HG03064 (cell line): ENCODE data around the gene F13A1.

Source experiments
- ATAC-seq: cut with Tn5 transposase; IDR thresholded peaks from one replicate; pipeline ENCODE4 v1.9.1; 2021; ENCODE audit warnings: low read depth; ENCODE audit not compliant: unreplicated experiment

Gene F13A1

GRCh38 chr6:6248651-6249050, 71.8 kb downstream of the F13A1 start:
- ATAC-seq, result peak; percentile 69

GRCh38 chr6:6246544-6246943, 73.9 kb downstream of the F13A1 start:
- no peak for ATAC-seq

- ATAC-seq, result no peak
These were observed 75.8 kb downstream of the F13A1 start for GRCh38 chr6:6244624-6245023.

- ATAC-seq, result no peak
These were observed 76.6 kb downstream of the F13A1 start for GRCh38 chr6:6243846-6244245.

- ATAC-seq, result no peak
These were observed 80.6 kb downstream of the F13A1 start for GRCh38 chr6:6239598-6240581.

GRCh38 chr6:6236730-6237469, 83.6 kb downstream of the F13A1 start:
- ATAC-seq, result no peak

GRCh38 chr6:6235786-6236185, 84.7 kb downstream of the F13A1 start:
- no peak for ATAC-seq

GRCh38 chr6:6234963-6235362, 85.5 kb downstream of the F13A1 start:
- no peak for ATAC-seq

- ATAC-seq, result no peak
These were observed 90.2 kb downstream of the F13A1 start for GRCh38 chr6:6230286-6230685.

- no peak for ATAC-seq
These were observed 92.6 kb downstream of the F13A1 start for GRCh38 chr6:6227896-6228295.

- no peak for ATAC-seq
These were observed 94.5 kb downstream of the F13A1 start for GRCh38 chr6:6225885-6226529.

- no peak for ATAC-seq
These were observed 95.5 kb downstream of the F13A1 start for GRCh38 chr6:6224933-6225486.

- ATAC-seq, result no peak
These were observed 98.5 kb downstream of the F13A1 start for GRCh38 chr6:6221787-6222535.

GRCh38 chr6:6220718-6221117, 99.7 kb downstream of the F13A1 start:
- ATAC-seq, result no peak

- no peak for ATAC-seq
These were observed 100.7 kb downstream of the F13A1 start for GRCh38 chr6:6219716-6220115.

GRCh38 chr6:6218759-6219085, 101.7 kb downstream of the F13A1 start:
- ATAC-seq, result no peak

- no peak for ATAC-seq
These were observed 102.4 kb downstream of the F13A1 start for GRCh38 chr6:6217855-6218758.

- ATAC-seq, result no peak
These were observed 109.5 kb downstream of the F13A1 start for GRCh38 chr6:6210994-6211393.

- no peak for ATAC-seq
These were observed 117.6 kb downstream of the F13A1 start for GRCh38 chr6:6202886-6203285.
